ENCODE results near the gene FBXW11.

DNA sequence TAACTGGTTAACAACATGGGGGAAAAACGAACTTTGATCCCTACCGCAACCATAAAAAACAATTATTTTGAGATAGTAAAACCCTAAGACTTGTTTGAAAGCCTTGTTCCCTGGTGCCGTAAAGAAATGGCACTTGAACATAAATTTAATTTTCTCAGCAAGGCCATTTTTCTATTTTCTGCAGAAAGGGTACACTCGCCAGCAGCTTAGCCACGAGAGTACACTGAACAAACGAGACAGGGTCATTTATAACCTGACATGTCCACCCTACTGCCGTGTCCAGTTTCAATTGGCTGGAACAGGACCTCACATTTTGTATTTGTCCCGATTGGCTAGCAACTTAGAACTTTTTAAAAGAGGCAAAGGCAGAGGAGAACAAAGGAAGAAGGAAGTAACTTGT is 26.8 kb downstream of the FBXW11 start:
- TF ChIP-seq POLR2A (IDR thresholded peaks at IDR 0.05), result no peak
- TF ChIP-seq, protein P1, sequence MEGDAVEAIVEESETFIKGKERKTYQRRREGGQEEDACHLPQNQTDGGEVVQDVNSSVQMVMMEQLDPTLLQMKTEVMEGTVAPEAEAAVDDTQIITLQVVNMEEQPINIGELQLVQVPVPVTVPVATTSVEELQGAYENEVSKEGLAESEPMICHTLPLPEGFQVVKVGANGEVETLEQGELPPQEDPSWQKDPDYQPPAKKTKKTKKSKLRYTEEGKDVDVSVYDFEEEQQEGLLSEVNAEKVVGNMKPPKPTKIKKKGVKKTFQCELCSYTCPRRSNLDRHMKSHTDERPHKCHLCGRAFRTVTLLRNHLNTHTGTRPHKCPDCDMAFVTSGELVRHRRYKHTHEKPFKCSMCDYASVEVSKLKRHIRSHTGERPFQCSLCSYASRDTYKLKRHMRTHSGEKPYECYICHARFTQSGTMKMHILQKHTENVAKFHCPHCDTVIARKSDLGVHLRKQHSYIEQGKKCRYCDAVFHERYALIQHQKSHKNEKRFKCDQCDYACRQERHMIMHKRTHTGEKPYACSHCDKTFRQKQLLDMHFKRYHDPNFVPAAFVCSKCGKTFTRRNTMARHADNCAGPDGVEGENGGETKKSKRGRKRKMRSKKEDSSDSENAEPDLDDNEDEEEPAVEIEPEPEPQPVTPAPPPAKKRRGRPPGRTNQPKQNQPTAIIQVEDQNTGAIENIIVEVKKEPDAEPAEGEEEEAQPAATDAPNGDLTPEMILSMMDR (IDR thresholded peaks at IDR 0.05), result no peak
- no peak for TF ChIP-seq EP300 (IDR thresholded peaks at IDR 0.05)
